GM23248 (cell line): Measurements from ENCODE around the gene AGRN.

Experiments
- EZH2 ChIP-seq: fragments of 200-600 bp; sonication (generic); IDR thresholded peaks from 2 replicates; pipeline ENCODE4 v1.6.1; 2018; ENCODE audit warnings: antibody characterized with exemption, mild to moderate bottlenecking; ENCODE audit not compliant: insufficient read depth, poor library complexity, severe bottlenecking
- EZH2phosphoT487 ChIP-seq: fragments of 200-600 bp; sonication (generic); IDR thresholded peaks from 2 replicates; pipeline ENCODE4 v1.6.1; 2018; ENCODE audit warnings: antibody characterized with exemption, moderate library complexity, mild to moderate bottlenecking, low read depth; ENCODE audit not compliant: insufficient read depth

- TF ChIP-seq EZH2 (no peak), EZH2phosphoT487 (no peak)
These were observed 26.3 kb downstream of the AGRN start for GRCh38 chr1:1046243-1046642.
